Measurements from ENCODE around the gene ANKRD18B.
"Not testable (repeated sequence)": the region's sequence is repeated elsewhere in the genome, so short reads cannot be mapped to it uniquely, and the experiment has no call there.

Gene ANKRD18B

DNA sequence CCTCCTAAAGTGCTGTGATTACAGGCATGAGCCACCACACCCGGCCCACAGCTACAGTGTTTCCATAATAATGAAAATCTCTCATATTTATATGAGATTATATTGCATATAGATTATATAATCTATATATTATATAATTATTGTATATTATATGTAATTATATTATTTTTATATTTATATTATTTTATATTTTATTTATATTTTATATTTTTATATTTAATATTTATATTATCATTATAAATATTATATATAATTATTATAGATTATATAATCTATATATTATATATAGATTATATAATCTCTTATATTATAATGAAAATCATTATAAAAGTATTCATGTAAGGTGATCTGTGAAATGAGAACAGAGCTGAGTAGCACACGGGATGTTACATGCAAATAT is 11.5 kb downstream of the ANKRD18B start:
- no peak for DNase-seq

DNA sequence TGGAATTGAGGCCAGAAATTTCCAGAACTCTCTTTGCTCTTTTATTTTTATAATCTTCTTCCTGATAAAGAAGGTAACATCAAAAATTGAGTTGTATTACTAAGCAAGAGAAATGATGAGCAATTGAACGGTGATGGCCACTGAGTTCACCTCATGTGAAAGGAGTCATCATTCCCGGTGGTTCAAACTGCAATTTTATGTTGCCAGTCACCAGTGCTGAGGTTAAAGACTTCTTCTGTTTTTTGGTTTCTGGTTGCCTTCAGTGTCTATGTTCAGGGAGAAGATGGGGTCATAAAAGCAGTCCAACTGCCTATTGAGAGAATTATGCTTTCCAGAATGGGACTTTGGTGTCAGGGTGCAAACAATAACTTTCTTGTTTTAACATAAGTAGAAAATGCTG is 19.4 kb downstream of the ANKRD18B start:
- DNase-seq = not testable (repeated sequence)

DNA sequence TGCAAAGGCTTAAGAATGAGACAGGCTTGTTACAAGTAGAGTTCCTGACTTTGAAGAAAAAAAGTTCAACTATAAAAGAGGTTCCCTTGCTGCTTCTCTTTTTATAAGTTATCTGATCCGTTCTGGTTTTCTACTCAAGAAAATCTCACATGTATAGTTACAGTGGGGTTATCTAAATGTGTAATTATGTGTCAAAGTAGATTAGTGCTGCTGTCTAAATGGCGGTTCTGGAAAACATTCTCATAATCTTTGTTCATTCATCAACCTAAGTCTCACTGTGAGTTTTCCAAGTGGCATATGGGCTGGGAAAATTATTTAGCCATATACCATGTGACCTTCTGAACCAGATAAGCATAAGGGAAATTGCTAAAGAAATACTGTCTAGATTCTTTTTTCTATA is 21.7 kb downstream of the ANKRD18B start:
- DNase-seq = not testable (repeated sequence)

DNA sequence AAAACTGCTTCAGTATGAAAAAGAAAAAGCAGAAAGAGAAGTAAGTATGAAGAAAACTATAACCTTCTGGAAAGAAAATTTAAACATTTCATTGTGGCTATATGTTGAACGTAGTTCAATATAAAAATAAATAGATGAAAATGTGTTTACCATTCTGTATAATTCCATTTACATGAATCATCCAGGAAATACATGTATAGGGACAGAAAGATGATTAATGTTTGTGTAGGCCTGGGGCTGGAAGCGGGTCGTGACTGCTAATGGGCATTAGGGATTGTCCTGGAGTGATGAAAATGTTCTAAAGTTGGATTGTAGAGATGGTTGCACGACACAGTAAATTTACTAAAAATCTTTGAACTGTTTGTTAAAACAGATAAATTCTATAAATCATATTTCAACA is 24.8 kb downstream of the ANKRD18B start:
- not testable (repeated sequence) for DNase-seq

DNA sequence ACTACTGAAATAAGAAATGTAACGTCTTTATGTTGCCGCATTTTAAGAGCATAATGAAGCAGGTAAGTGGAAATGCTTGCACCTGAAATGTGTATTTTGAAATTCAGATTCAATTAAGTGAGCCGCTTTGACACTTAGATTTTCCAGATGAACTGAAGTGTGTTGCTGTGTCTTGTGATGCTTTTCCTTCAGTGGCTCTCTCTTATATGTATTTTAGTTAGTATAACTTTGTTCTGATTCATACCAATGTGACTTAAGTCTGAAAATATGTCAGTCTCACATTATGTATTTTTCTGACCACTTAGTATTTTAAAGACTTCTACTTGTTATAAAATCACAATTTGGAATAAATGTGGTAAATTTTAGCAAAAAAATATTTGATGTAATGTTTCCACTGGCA is 25.4 kb downstream of the ANKRD18B start:
- not testable (repeated sequence) for DNase-seq

DNA sequence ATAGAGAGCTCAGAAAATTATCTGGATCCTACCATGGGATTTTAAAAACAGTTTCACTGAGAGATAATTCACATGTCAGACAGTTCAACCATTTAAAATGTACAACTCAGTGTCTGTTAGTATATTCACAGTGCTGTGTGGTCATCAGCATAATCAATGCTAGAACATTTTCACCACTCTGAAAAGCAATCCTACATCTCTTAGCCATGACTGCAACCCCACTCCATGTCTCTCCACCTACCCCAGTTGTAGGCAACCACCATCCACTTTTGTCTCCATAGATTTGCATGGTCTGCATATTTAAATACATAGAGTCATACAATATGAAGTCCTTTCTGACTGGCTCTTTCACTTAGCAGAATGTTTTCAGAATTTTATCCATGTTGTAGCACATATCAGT is 27.1 kb downstream of the ANKRD18B start:
- not testable (repeated sequence) for DNase-seq

DNA sequence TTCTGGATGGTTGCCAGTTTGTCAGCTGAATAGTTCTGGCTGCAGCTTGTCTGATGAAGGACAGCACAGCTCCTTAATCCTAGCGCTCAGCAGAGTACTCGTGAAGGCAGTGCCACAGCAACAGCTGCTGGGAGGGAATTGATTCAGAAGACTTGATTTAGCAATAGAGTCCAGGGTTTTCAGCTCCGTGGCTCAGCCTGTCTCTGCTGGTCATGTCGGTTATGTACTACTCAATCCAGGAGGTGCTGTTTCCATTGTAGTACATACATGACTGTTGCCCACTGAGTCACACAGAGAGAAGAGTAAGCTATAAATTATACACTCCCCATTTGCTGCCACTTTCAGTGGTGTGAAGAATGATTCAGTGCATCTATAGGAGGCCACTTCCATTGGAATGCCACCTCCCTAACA is 28.3 kb downstream of the ANKRD18B start:
- not testable (repeated sequence) for DNase-seq

DNA sequence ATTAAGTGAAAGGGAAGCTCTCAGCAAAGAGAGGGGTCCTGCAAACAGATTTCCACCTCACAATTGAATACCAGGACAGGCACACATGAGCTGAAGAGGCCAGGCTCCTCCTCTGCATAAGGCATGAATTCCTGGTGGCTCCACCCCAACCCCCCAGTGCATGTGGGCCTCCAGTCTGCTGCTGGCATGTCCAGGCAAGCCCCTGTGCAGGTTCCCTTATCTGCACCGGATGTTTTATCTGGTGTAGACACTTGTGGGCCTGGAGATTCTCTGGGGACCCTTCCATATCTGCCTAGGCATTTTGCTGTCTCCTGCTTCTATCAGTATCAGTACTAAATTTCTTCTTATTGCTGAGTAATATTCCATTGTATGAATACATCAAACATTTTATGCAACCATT is 36.2 kb downstream of the ANKRD18B start:
- not testable (repeated sequence) for DNase-seq

DNA sequence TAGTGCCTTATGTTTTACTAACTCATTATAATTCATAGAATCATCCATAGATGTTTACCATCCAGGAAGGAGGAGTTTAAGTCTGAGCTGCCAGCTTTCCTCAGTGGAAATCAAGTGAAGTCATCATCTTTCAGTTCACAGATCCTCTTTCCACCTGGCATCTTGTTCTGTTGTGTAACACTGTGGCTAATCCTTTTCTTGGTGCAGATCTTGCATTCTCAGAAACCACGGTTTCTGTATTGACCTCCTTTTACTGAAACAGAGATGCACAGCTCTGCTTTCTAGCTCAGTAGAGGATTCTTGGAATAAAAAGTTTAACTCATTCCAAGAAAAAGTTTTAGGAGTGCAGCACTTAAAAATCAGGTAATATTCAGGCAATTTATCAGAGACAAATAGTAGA is 38.1 kb downstream of the ANKRD18B start:
- DNase-seq = not testable (repeated sequence)

DNA sequence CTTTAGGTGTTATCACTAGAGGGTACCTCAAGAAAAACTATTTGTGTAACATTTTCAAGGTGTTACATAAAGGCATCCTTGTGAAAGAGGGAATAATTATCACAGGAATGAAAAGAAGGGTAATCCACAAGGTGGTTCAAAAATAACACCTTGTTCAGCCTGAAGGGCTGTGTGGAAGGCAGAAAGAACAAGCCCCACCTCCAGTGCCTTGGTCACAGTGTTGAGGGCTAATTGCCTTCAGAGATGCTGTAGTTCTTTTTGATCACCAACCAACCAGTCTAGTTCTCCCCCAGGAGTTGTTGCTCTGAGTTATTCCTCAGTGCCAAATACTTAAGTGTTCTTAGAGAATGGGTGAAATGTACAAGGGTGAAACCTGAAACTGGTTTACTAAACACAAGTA is 43.7 kb downstream of the ANKRD18B start:
- not testable (repeated sequence) for DNase-seq

DNA sequence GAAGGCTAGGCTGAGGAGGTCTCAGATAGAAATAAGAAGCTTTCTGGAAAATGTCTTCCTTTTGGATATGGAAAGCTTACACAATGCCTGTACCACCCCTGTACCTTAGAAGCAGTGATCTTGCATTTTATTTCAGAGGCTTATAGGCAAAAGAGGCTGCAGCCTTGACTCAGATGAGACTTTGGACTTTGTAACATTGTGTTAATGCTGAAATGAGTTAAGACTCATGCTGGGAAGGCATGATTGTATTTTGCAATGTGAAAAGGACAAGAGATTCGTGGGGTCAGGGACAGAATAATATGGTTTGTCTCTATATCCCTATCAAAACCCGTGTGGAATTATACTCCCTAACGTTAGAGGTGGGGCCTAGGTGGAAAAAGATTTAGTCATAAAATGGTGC is 53.7 kb downstream of the ANKRD18B start:
- DNase-seq = not testable (repeated sequence)

DNA sequence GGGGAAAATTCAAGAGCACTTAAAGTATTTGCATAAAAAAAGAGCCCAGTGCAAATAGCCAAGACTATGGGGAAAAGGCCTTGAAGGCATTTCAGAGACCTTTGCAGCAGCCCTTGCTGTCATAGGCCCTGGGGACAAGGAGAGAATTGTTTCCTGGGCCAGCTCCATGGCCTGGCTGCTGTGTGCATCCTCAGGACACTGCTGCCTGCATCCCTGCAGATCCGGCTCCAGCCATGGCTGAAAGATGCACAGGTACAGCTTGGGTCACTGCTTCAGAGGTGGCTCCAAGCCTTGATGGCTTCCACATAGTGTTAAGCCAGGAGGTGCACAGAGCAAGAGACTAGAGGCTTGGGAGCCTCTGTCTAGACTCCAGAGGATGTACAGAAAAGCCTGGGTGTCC is 55.9 kb downstream of the ANKRD18B start:
- DNase-seq = not testable (repeated sequence)

DNA sequence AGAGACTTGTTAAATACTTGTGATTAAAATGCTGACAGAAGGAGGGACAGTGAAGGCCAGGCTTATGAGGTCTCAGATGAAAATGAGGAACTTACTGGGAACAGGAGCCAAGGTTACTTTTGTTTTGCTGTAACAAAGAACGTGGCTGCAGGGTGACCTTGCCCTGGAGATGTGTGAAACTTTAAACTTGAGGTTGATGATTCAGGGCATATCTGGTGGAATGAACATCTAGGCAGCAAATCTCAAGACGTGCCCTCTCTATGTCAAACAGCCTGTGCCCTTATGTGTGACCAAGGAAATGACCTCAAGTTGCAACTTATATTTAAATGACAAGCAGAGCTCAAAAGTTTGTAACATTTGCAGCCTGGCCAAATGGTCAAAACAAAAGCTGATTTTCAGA is 58.6 kb downstream of the ANKRD18B start:
- DNase-seq = not testable (repeated sequence)

DNA sequence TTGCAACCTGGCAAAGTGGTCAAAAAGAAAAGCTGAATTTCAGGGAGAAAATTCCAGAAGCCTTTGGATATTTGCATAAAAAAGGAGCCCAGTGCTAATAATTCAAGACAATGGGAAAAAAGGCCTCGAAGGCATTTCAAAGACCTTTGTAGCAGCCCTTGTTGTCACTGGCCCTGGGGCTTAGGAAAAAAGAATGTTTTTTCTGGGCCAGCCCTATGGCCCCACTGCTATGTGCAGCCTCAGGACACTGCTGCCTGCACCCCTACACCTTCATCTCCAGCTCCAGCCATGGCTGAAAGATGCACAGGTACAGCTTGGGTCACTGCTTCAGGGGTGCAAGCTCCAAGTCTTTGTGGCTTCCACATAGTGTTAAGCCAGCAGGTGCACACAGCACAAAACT is 62.1 kb downstream of the ANKRD18B start:
- DNase-seq = not testable (repeated sequence)

DNA sequence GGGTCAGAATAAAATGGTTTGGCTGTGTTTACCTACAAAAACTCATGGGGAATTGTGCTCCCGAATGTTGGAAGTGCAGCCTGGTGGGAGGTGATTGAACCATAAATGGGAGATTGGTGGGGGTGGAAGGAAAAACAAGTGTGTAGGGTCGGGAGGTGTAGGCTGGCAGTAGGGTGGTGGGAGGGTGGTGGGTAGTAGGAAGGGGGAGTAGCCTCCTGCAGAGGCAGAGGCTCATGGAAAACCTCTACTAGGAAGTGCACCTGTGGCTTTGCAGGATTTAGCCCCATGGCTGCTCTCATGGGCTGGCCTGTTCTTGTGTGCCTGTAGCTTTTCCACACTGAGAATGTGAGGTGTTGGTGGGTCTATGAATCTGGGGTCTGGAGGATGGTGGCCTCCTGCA is 63.7 kb downstream of the ANKRD18B start:
- DNase-seq = not testable (repeated sequence)

DNA sequence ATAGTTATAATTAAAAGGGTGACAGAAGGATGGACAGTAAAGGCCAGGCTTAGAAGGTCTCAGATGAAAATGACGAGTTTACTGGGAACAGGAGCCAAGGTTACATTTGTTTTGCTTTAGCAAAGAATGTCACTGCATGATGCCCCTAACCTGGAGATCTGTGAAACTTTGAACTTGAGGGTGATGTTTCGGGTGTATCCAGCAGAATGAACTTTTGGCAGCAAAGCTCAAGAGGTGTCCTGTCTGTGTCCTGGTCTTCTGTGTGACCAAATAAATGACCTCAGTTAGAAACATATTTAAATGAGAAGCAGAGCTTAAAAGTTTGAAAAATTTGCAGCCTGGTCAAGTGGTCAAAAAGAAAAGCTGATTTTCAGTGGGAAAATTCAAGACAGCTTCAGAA is 64.8 kb downstream of the ANKRD18B start:
- DNase-seq = not testable (repeated sequence)

DNA sequence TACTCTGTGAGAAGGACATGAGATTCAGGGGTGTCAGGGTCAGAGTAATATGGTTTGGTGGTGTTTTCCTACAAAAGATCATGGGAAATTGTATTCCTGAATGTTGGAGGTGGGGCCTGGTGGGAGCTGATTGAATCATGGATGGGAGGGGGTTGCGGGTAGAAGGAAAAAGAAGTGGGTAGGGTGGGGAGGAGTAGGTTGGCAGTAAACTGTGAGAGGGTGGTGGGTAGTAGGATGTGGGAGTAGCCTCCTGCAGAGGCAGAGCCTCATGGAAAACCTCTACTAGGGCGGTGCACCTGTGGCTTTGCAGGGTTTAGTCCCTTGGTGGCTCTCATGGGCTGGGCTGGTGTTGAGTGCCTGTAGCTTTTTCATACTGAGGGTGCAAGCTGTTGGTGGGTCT is 66.8 kb downstream of the ANKRD18B start:
- not testable (repeated sequence) for DNase-seq

DNA sequence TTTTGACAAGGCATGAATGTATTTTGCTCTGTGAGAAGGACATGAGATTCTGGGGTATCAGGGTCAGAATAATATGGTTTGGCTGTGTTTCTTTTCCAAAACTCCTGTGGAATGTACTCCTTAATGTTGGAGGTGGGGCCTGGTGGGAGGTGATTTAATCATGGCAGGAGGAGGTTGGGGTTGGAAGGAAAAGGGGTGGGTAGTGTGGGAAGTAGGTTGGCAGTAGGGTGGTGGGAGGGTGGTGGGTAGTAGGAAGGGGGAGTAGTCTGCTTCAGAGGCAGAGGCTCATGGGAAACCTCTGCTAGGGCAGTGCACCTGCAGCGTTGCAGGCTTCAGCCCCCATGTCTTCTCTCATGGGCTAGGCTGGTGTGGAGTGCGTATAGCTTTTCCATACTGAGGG is 72.9 kb downstream of the ANKRD18B start:
- not testable (repeated sequence) for DNase-seq

DNA sequence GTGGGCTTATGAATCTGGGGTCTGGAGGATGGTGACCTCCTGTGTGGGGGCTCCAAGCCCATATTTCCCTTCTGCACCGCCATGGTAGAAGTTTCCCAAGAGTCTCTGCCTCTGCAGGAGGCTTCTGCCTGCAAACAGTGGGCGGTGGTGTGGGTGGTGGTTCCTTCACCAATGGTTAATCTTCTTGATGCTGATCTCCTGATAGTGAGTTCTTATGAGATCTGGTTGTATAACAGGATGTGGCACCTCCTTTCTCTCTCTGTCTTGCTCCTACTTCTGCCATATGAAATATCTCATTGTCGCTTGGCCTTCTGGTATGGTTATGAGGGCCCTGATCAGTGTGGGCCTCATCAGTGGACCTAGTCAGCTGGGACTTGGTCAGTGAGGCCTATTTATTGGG is 73.3 kb downstream of the ANKRD18B start:
- not testable (repeated sequence) for DNase-seq

DNA sequence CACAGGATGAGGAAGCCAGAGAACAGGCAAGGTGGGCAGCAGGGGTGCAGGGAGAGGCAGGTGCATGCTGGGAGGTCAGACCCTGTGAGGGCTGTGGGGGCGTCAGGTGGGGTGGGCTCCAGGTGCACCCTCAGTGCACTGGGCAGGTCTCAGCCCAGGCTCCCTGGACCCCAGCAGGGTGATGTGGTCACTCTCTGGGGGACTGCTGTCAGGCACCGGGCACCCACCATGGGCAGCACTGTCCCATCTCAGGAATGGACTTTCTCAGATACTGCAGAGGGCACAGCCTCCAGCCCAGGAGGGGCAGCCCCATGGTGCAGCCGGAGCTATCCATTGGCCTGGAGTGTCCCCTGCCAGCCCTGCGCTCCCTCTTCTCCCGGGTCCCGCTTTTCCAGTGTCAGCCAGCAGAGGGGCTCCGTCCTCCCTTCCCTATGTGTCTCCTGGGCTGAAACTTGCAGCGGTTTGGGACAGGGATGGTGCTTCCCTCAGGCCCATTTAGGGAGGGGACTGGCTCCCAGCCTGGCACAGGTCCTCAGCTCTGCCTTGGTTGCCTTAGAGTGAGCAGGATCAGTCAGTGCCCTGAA is 74.8 kb downstream of the ANKRD18B start:
- not testable (repeated sequence) for DNase-seq

DNA sequence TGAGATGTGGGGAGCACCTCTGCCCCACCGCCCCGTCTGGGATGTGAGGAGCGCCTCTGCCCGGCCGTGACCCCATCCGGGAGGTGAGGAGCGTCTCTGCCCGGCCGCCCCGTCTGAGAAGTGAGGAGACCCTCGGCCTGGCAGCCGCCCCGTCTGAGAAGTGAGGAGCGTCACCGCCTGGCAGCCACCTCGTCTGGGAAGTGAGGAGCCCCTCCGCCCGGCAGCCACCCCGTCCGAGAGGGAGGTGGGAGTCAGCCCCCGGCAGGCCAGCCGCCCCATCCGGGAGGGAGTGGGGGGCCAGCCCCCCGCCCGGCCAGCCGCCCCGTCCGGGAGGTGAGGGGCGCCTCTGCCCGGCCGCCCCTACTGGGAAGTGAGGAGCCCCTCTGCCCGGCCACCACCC is 76.9 kb downstream of the ANKRD18B start:
- not testable (repeated sequence) for DNase-seq

DNA sequence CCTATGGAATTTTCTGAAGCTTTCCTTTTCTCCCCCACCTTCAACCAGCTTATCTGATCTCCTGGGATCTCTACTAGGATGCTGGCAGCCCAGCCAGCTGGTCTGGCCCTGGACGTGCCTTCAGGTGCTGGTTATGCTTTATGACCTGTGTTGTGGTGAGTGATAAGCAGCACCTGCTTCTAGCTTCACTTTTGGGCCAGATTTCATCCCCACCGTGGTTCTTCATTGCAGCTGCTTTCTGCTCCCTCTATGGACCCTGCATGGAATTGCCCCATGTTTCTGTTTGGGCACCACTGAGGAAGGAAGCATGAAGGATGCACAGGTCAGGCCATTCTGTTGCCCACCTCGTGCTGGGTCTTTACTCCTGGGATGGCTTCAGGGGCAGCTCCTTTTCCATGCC is 80.2 kb downstream of the ANKRD18B start:
- not testable (repeated sequence) for DNase-seq

DNA sequence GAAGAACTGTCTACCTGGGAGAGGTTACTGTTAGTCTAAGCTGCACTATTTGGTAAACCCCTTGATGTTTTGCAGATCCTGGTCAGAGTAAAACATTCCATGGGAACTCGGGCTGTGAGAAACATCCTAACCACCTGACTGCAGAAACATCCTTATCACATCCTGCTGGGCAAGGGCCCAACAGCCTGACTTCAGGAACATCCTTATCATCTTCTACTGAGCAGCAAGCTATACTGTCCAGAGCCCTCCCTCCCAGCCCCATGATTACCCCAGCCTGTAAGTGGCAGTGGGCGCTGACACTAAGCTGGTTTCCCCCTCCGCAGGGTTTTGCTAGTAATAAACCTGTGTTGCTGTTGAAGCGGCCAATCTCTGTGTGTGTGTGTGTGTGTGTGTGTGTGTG is 80.9 kb downstream of the ANKRD18B start:
- DNase-seq = not testable (repeated sequence)

DNA sequence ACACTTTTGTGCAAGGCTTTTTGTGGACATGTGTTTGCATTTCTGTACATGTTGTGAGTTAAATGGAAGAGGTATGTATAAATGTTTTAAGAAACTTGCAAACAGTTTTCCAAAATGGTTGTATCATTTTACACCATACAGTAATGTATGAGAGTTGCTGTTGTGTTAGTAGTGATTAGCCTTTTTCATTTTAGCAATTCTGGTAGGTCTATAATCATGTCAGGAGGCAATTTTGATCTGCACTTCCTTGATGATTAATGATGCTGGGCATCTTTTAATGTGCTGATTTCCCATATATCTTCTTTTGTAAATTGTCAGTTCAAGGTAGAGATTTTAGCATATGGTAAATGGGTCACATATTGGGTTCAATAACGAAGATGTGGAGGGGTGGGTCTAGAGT is 87.3 kb downstream of the ANKRD18B start:
- no peak for DNase-seq

DNA sequence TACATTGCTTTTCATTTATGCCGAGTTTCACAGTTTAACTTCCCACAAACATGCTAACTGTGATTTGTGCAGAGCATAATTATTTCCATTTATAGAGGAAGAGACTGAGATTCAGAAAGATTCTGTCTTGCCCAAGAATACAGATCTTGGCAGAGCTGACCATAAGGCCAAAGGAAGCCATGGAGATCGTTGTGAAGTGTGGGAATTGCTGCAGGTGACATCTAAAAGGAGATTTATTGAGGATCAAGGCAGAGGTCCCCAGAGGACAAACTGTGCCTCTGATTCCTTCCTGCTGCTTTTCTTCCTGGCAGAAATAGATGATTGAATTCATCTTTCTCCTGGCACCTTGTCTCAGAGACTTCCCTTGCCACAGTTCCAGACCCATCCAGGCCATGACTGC is 88.4 kb downstream of the ANKRD18B start:
- not testable (repeated sequence) for DNase-seq

All from hippocampal formation (tissue), 2 donors.